ENCODE measurements around the gene ARFGEF3.

The ARFGEF3 gene

DNA sequence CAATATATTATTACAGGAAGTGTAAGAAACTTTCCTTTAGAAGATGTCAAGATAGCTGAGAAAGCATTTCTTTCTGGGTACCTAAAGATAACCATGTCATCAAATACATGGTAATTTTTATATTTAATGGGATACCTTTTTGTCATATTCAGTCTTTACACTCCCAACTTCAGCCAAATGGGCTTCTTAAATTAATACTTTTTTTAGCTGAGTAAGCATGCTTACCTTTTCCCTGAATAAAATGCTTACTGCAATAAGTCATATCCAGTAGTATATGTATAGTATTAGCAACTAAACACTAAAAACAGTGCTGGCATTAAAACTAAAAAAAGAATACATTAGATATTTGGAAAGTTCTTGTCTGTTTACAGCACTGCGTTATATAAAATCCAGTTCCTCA lies 74.0 kb downstream of the ARFGEF3 start:
- DNase-seq (ENCODE audit: insufficient read length, low spot score) (no peak), FAIRE-seq (no peak)

DNA sequence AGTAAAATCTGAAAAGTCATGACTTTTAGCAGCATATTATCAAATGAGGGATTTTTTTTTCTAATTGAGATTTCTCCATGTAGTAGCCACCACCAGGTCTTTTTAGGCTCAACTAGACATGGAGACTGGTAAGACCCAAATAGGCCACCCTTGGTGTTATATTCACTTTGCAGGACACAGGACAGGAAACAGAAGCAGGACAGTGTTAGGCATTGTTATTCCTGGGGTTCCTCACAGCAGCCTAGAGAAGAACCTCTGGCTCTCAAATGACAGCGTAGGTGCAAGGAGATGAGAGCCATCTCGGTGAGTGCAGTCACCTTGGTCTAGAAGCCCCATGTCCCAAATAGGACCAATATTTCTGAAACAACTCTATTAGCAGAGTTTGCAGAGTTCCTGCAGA lies 75.7 kb downstream of the ARFGEF3 start:
- DNase-seq (ENCODE audit: insufficient read length, low spot score) (no peak), FAIRE-seq (no peak)

DNA sequence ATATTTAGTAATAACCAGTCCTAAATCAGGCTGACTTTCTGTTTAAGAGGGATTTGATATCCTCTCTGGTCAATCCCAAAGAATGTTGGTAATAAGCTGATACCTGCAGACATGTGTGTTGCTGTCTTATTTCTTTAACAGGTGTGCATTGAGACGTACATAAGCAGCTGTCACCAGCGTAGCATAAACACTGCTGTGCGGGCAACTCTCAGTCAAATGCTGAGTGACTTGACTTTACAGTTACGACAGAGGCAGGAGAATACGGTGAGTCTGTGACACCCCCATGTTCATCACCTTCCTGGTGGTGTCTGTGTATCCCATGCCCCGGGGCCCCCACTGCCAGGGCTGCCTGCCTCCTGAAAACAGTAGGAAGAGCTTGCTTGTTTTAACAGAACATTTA lies 76.6 kb downstream of the ARFGEF3 start:
- DNase-seq (ENCODE audit: insufficient read length, low spot score), result no peak
- FAIRE-seq, result no peak

DNA sequence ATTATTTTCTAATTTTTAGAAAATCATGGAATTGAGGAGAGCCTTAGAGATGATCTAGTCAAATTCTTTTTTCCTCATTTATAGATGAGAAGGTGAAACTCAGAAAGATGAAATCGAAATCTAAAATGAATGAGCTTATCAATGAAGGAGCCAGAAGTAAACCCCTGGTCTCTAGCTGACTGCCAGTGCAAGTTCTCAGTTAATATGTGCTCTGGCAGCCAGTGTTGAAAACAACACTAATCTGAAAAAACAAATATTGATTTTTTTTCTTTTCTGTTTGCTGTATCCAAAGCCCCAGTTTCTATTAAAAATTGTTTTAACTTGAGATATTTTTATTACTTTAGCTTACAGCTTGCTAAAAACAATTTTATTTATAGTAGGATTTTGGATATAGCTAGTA lies 78.0 kb downstream of the ARFGEF3 start:
- no peak for DNase-seq (ENCODE audit: insufficient read length, low spot score)

DNA sequence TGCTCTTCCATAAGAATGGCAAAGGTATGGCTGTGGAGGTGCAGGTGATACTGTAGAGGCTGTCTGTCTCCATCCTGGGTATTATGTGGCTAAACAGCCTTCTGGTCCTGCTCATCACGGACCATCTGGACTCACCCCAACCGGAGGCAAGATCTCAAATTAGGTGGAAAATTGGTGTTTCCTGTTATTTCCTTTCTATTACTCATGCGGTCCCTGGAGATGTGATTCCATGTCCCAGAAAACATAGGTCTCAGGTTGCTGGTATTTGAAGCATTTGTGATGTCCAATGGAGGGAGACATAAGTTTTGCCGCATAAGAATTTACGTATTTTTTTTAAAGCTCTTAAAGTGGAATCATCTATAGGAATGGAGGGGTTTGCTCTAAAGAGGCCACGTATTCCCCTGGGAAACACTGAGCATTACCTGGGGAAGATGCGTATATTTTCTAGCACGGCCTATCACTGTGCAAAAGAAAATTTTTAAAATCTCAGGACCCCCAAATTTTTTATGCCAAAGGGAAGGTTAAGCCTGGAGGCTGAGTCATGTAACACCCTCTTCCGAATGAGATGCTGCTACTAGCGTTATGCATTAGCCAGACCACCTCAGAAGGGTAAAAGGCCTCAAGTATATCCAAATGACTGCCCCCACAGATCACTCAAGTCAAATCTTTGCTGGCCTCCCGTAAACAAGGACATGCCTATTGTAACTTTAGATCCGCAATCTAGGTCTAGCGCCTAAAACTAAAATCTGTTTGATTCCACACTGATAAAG lies 78.9 kb downstream of the ARFGEF3 start:
- DNase-seq (ENCODE audit: insufficient read length, low spot score), result no peak
- FAIRE-seq, result no peak

More for the DNA sequence above, 78.0 kb downstream of the ARFGEF3 start:
- FAIRE-seq, result no peak

DNA sequence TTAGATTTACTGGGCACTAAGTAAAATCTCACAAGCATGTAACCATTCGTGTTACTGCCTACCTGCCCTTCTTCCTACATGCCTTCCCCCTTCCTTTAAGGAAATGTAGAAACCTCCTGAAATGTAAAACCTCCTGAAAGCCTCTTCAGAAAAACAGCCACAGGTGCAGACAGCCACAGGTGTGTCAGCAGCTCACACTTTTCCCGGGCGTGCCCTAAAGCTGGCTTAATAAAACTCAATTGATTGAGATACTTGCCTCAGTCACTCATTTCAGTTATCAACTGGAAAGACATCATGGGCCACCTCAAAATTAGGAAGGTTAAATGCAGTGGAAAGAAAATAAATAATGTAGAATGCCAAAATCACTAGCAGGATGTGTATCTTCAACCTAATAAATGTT lies 79.6 kb downstream of the ARFGEF3 start:
- FAIRE-seq, result no peak
- no peak for DNase-seq (ENCODE audit: insufficient read length, low spot score)

DNA sequence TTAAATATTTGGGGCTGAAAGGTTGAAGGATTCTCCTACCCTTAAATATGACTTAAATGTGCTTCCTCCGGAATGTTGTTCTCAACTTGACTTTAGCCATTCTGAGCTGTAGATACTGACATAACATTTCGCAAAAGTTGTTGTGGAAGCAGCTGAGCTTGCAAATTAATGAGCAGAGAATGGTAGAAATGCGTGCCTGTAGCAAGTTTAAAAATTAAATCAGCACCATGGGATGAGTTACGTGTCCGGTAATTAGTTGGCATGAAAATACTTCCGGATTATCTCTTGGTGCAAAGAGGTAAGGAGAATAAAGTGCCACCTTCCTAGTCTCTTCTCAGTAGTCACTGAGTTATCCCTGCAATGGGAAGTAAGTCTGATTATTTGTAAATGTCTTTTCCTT lies 80.2 kb downstream of the ARFGEF3 start:
- DNase-seq (ENCODE audit: insufficient read length, low spot score) (no peak), FAIRE-seq (no peak)

DNA sequence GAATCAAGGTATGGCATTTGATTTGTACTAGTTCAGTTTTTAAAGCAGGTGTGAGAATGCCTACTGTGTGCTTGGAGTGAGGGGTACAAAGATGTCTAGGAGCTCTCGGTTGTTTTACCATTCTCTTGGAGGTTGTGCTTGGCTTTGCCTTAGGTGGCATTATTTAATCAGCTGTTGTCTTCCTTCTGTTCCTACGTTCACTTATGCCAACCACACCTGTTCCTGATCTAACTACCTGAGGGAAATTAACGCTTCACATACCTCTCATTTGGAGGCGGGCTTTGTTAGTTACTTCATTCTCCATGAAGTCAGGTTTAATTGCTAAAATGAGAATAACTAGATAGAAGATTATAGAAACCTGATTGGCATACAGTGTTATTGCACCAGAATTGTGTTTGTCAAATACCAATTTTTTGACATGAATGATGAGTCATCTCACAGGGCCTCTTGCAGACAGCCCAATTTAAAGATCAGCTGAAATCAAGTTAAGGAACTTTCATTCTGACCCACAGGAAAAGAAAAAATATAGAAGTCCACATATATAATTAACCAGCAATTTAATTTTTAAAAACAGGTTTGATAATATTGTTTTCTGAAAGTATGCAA lies 81.4 kb downstream of the ARFGEF3 start:
- FAIRE-seq, result no peak

DNA sequence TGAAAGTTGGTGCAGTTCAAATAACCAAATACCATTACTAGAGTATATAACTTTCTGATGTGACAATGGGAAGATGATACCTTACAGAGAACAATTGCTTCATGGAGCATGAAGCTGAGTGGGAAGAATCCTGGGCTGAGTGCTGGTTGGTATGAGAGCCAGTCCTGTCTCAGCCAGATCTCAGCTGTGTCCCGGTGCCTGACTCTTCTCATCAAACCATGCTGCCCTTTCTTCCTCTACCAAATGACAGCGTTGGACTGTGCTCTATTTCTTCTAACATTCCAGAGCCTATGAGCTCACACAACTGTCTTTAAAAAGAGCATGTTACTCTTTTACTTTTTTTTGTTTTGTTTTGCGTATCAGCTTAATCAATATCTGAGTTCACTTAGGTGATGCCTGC lies 84.0 kb downstream of the ARFGEF3 start:
- no peak for DNase-seq (ENCODE audit: insufficient read length, low spot score)
- FAIRE-seq, result no peak

More for the DNA sequence above, 81.4 kb downstream of the ARFGEF3 start:
- DNase-seq (ENCODE audit: insufficient read length, low spot score), result no peak

DNA sequence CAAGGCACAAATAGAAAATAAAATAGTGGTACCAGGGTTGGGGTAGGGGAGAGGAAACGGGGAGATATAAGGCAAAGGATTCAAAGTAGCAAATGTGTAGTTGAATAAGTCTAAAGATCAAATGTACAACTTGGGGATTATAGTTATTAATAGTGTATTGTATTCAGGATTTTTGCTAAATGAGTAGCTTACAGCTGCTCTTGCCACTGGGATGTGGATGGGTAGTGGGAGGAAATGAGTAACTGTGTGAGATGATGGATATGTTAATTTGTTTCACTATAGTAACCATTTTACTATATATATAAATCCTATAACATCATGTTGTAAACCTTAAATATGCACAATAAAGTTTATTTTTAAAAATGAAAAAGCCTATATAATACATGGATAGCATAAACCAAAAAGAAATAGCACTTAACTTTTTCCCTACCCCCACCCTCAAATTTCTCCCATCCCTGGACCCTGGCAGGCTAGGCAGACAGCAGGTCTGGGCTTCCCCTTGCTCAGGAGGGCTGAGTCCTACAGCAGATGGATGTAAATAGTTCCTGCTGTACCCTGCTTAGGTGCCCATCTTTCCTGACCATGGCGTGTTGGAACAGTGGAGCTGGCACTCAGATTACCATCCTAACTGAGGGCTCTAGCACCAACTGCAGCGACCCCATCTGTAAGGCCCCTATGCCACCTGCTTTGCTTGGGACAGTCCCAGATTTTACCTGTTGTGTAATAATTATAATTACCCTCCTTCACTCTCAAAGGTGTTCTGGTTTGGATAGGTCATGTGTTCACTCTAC lies 85.1 kb downstream of the ARFGEF3 start:
- FAIRE-seq, result no peak
- no peak for DNase-seq (ENCODE audit: insufficient read length, low spot score)

DNA sequence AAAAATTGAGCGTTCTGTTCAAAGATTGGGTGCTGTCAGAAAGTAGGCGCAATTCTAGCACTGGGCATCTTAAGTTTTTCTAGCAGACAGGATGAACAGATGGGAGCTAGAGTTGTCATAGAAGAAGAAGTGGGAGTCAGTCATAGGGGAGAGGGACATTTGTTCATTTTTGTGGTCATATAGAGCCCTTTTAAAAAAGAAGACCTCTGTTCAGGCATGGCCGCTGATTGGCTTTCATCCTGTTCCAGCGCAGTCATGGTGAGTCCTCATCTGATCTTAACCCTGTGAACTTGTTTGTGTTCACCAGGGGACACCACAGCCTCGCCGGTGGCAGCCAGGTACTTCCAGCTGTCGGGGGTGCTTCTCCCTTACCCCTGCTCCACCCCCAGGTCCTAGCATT lies 86.3 kb downstream of the ARFGEF3 start:
- no peak for DNase-seq (ENCODE audit: insufficient read length, low spot score)
- FAIRE-seq, result no peak

DNA sequence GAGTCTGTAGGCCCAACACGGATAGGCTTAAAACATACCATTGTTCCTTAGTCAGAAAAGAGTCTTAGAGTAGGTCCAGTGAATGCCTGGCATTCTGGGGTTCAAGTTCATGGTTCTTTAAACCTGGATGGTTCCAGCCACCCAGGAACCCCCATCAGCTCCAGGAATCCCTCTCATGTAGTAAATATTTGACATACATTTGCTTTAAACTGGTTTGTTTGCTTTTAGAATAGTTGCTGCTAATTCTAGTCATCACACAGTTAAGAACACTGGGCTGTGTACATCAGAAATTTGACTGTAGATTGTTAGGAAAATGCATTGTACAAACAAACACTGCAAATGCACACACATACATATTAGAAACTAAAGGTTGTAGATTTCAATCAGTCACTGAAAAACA lies 87.1 kb downstream of the ARFGEF3 start:
- DNase-seq (ENCODE audit: insufficient read length, low spot score) (no peak), FAIRE-seq (no peak)

DNA sequence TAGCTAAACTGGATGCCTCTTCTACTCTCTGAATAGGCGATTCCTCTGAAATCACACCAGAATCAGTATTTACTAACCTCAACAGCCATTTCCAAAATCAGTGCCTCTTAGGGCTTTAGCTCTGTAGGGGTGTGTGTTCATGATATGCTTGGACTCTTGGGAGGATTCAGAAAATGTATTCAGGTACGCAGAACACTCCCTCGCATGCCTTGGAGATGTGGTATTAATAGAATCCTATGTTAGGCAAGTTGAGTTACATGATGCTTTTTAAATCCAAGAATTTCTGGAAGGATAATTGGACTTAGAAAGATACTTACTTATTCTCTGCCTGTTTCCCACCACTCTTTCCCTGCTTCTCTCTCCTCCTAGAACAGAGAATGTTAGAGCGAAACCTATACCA lies 88.3 kb downstream of the ARFGEF3 start:
- FAIRE-seq (no peak), DNase-seq (ENCODE audit: insufficient read length, low spot score) (no peak)

DNA sequence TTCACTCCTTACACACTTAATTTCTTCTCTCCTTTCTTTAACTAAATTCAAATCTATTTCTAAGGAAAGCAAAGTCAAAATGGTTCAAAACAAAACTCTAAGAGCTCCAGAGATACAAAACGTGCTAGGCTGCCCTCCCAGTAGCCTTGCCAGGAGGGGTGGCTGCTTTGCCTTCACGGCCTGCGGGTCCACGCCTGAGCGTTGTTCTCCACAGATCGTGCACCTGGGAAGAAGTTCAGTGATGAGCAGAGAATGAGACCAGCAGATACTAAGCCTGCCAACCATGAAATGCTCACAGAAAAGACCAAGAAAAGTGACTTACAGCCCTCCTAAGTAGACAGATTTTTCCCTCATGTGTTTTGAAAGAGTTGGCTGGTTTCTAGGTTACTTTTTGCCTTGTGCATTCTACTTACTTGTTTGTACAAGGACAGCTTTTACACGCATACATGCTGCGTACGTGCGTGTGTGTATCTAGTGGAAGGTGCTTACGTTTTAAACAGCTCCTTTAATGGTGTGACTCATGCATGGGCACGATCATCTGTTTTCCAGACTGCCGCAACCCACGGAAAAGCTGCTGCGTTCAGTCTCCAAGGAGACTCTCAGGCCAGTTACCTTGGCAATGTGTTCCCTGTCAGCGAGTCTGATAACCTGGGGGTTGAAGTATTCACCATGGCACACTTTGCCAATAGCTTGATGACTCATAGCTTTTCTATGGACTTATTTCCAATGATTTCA lies 88.9 kb downstream of the ARFGEF3 start:
- DNase-seq (ENCODE audit: insufficient read length, low spot score) (no peak), FAIRE-seq (no peak)

DNA sequence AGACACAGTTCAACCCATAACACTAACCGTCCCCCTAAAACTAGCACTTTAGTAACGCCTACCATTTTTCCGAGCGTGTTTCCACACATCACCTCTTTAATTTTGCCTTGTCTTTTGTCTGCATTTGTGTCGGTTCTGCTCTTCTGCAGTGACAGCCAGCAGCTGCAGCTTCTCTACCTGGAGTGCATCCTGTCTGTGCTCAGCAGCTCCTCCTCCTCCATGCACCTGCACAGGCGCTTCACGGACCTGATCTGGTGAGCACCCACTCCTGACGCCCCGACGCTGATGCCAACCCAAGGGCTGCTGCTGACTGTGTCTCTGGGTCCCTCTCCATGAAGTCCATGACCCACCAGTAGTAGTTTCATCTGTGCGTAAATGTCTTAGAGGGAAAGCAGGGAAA lies 92.0 kb downstream of the ARFGEF3 start:
- DNase-seq (ENCODE audit: insufficient read length, low spot score) (no peak), FAIRE-seq (no peak)

DNA sequence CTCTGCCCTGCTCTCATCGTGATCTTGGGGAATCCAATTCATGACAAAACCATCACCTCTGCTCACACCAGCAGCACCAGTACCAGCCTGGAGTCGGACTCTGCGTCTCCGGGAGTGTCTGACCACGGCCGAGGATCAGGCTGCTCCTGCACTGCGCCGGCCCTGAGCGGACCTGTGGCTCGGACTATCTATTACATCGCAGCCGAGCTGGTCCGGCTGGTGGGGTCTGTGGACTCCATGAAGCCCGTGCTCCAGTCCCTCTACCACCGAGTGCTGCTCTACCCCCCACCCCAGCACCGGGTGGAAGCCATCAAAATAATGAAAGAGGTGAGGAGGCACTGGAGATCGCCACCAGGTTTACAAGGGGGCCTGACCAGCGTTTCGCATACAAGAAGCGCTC lies 93.7 kb downstream of the ARFGEF3 start:
- DNase-seq (ENCODE audit: insufficient read length, low spot score) (no peak), FAIRE-seq (no peak)

DNA sequence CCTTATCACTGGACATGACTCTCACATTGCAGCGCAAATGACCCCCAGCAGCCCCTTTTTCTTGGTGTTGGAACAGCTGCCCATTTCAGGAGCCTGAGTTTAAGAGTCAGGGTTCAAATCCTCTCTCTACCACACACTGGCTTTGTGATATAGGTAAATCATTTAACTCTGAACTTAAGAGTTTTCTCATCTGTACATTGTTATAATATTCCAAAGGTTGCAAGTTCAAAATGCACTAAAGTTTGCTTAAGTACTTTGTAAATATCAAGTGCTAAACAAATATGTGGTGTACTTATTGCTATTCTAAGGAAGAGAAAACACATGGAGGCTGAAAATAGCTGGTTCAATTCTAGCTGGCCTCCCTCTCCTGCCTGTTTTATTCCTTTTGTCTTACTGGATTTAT lies 95.9 kb downstream of the ARFGEF3 start:
- DNase-seq (ENCODE audit: insufficient read length, low spot score), result no peak
- FAIRE-seq, result no peak

DNA sequence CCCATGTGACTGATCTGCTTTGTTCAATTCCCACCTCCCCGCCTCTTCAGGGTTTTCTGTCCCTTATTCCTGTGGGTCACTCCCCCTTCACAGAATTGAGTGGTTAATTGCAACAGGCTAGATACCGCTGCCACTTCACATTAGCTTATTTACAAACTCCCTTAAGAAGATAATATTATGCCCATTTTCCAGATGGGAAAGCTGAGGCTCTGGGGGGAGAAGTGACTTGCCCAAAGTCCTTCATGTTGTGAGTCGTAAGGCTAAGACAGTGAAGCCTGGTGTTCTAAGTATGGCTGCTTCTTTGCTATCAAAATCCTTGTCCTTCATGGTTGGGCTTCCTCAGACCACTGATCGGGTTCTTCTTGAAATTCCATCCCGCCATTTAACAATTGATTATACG lies 96.5 kb downstream of the ARFGEF3 start:
- no peak for FAIRE-seq
- DNase-seq (ENCODE audit: insufficient read length, low spot score), result no peak

DNA sequence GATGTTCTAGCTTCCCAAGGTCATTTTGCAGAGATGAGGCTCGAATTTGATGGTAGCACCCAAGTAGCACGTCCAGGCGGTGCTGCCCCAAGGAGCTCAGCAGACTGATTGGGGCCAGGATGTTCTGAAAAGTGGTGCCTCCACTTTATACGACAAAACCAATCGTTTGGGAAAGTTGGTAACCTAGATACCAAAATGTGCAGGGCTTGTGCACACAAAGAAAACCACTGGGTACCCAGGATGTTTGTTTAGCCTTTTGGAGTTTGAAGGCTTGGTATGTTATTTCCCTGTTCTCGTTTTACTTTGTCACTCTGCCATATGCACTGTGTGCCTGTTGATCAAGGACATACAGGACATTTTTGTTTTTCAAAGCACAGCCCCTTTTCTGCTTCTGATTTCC lies 97.3 kb downstream of the ARFGEF3 start:
- DNase-seq (ENCODE audit: insufficient read length, low spot score) (no peak), FAIRE-seq (no peak)

DNA sequence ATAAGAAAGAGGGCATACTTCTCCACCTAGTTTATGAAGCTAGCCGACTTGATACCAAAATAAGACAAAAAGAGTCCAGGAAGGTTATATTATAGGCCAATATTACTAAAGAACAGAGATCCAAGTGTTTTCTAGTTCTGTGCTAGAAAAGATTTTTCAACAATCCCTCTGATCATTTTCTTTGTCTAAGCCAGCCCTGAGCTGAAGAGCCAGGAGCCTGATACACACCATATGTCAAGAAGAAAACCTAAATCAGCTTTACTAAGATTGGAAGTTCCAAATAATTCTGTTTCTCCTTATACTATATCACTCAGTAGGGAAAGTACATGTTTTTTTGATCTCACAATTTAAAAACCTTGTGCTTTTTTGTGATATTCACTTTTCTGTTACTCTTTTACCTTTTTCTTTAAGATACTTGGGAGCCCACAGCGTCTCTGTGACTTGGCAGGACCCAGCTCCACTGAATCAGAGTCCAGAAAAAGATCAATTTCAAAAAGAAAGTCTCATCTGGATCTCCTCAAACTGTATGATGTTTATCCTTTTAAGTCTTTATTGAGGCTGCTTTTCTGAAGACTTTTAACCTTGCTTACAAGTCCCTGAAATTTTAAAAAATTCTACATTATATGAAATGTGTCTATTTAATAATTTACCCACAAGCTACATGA lies 99.5 kb downstream of the ARFGEF3 start:
- no peak for DNase-seq (ENCODE audit: insufficient read length, low spot score)
- no peak for FAIRE-seq

DNA sequence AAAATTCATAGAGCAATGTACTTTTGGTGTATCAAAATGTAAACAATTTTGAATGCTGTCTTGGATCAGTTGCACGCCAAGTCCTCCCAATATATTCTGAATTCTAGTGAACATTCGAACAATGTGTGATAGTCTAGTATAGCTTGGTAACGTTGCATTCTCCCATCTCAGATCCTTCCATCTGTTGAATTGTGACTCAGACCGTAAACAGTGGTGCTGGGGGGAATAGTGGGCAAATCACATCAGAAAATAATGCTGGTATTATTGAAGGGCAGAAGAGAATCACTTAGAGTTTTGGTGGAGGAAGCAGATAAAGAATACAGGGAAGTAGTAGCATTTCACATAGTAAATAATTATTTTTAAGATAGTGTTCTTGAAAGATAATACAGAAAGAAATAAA lies 102.2 kb downstream of the ARFGEF3 start:
- FAIRE-seq, result no peak
- no peak for DNase-seq (ENCODE audit: insufficient read length, low spot score)

Measured in GM19239 (cell line).